SK-N-SH treated with all-trans-retinoic acid at 6 μM for 48 hours (cell line): ENCODE results near the gene ATCAY.

Experiments used
- ATAC-seq: fragments of 200-7000 bp; cut with Tn5 transposase; 3 replicates; pipeline ENCODE4 v1.9.1; 2020; ENCODE audit warnings: mild to moderate bottlenecking, moderate library complexity
- ARNTL ChIP-seq: fragments of 450-650 bp; formaldehyde crosslinking; IDR thresholded peaks from 2 replicates; pipeline ENCODE4 v1.5.0; 2020; ENCODE audit warnings: low read depth, mild to moderate bottlenecking, moderate library complexity, borderline replicate concordance
- BACH2 ChIP-seq: fragments of 250-450 bp; sonication (Bioruptor Pico); IDR thresholded peaks from 2 replicates; pipeline ENCODE4 v1.9.0; 2021; ENCODE audit warnings: mild to moderate bottlenecking, borderline replicate concordance
- CSDC2 ChIP-seq: fragments of 250-450 bp; sonication (Bioruptor Pico); IDR thresholded peaks from 2 replicates; pipeline ENCODE4 v1.5.0; 2020; ENCODE audit warnings: mild to moderate bottlenecking, moderate library complexity
- CSRNP3 ChIP-seq: fragments of 250-450 bp; sonication (Bioruptor Pico); IDR thresholded peaks from 2 replicates; pipeline ENCODE4 v1.5.1; 2021; ENCODE audit warnings: mild to moderate bottlenecking, moderate library complexity
- ESRRG ChIP-seq: fragments of 250-450 bp; sonication (Bioruptor Pico); IDR thresholded peaks from 2 replicates; pipeline ENCODE4 v1.6.1; 2021; ENCODE audit warnings: mild to moderate bottlenecking
- GLIS3 ChIP-seq: fragments of 250-450 bp; sonication (Bioruptor Pico); IDR thresholded peaks from 2 replicates; pipeline ENCODE4 v1.5.0; 2020; ENCODE audit warnings: mild to moderate bottlenecking, moderate library complexity
- ISL1 ChIP-seq: fragments of 250-450 bp; sonication (Bioruptor Pico); IDR thresholded peaks from 2 replicates; pipeline ENCODE4 v2.1.2; 2022; ENCODE audit warnings: mild to moderate bottlenecking, moderate library complexity
- OSR1 ChIP-seq: fragments of 250-450 bp; sonication (Bioruptor Pico); IDR thresholded peaks from 2 replicates; pipeline ENCODE4 v1.8.0; 2022; ENCODE audit warnings: moderate library complexity, mild to moderate bottlenecking, inconsistent platforms
- PATZ1 ChIP-seq: fragments of 250-450 bp; sonication (Bioruptor Pico); IDR thresholded peaks from 2 replicates; pipeline ENCODE4 v1.8.0; 2020; ENCODE audit warnings: mild to moderate bottlenecking, moderate library complexity, borderline replicate concordance
- PPARA ChIP-seq: fragments of 250-450 bp; sonication (Bioruptor Pico); IDR thresholded peaks from 2 replicates; pipeline ENCODE4 v1.5.0; 2020; ENCODE audit warnings: mild to moderate bottlenecking, borderline replicate concordance
- RARB ChIP-seq: fragments of 250-450 bp; sonication (Bioruptor Pico); IDR thresholded peaks from 2 replicates; pipeline ENCODE4 v1.8.0; 2021; ENCODE audit warnings: mild to moderate bottlenecking, moderate library complexity
- SNAI2 ChIP-seq: fragments of 250-450 bp; sonication (Bioruptor Pico); IDR thresholded peaks from 2 replicates; pipeline ENCODE4 v1.5.0; 2020; ENCODE audit warnings: mild to moderate bottlenecking, moderate library complexity
- TCF4 ChIP-seq: fragments of 250-450 bp; sonication (Bioruptor Pico); IDR thresholded peaks from 2 replicates; pipeline ENCODE4 v1.8.0; 2021; ENCODE audit warnings: mild to moderate bottlenecking, moderate library complexity, borderline replicate concordance
- TOX ChIP-seq: fragments of 250-450 bp; sonication (Bioruptor Pico); IDR thresholded peaks from 2 replicates; pipeline ENCODE4 v1.8.0; 2021; ENCODE audit warnings: mild to moderate bottlenecking, moderate library complexity, borderline replicate concordance
- TSHZ2 ChIP-seq: fragments of 250-450 bp; sonication (Bioruptor Pico); IDR thresholded peaks from 2 replicates; pipeline ENCODE4 v1.5.0; 2020; ENCODE audit warnings: mild to moderate bottlenecking, moderate library complexity
- ZC3H10 ChIP-seq: fragments of 250-450 bp; sonication (Bioruptor Pico); IDR thresholded peaks from 2 replicates; pipeline ENCODE4 v1.5.1; 2021; ENCODE audit warnings: mild to moderate bottlenecking, moderate library complexity
- ZFP3 ChIP-seq: fragments of 250-450 bp; sonication (Bioruptor Pico); IDR thresholded peaks from 2 replicates; pipeline ENCODE4 v1.5.0; 2020; ENCODE audit warnings: mild to moderate bottlenecking, moderate library complexity
- ZFP30 ChIP-seq: fragments of 450-650 bp; formaldehyde crosslinking; IDR thresholded peaks from 2 replicates; pipeline ENCODE4 v1.5.0; 2022; ENCODE audit warnings: mild to moderate bottlenecking, moderate library complexity
- ZNF565 ChIP-seq: fragments of 450-650 bp; formaldehyde crosslinking; conservative IDR thresholded peaks from 2 replicates; pipeline ENCODE4 v1.5.0; 2020; ENCODE audit warnings: low read depth, mild to moderate bottlenecking, moderate library complexity
- ZNF70 ChIP-seq: fragments of 450-650 bp; formaldehyde crosslinking; IDR thresholded peaks from 2 replicates; pipeline ENCODE4 v1.5.0; 2020; ENCODE audit warnings: mild to moderate bottlenecking, moderate library complexity
- ZNF8 ChIP-seq: fragments of 450-650 bp; formaldehyde crosslinking; IDR thresholded peaks from 2 replicates; pipeline ENCODE4 v1.5.0; 2020; ENCODE audit warnings: mild to moderate bottlenecking, moderate library complexity

Gene ATCAY

GRCh38 chr19:3949997-3950859 is 69.7 kb downstream of the ATCAY start:
- TF ChIP-seq ARNTL (CRISPR knock-in tag) (no peak), ZNF565 (CRISPR knock-in tag) (no peak), GLIS3 (CRISPR knock-in tag) (no peak), ESRRG (CRISPR knock-in tag) (no peak), TSHZ2 (no peak), SNAI2 (CRISPR knock-in tag) (no peak), CSDC2 (no peak), PPARA (CRISPR knock-in tag) (no peak), TOX (CRISPR knock-in tag) (no peak), PATZ1 (CRISPR knock-in tag) (no peak), ISL1 (CRISPR knock-in tag) (no peak), OSR1 (CRISPR knock-in tag) (no peak), RARB (CRISPR knock-in tag) (no peak), ZC3H10 (CRISPR knock-in tag) (no peak), ZNF8 (CRISPR knock-in tag) (no peak), BACH2 (CRISPR knock-in tag) (no peak), ZFP30 (CRISPR knock-in tag) (no peak), CSRNP3 (CRISPR knock-in tag) (no peak)
- no peak for ATAC-seq

- peak; percentile 10; the same call in 2 of the 3 replicates for ATAC-seq
These were observed 70.7 kb downstream of the ATCAY start for GRCh38 chr19:3950871-3951861.

More at GRCh38 chr19:3950871-3951861, 70.7 kb downstream of the ATCAY start:
- TF ChIP-seq ZNF70 (CRISPR knock-in tag) (no peak), OSR1 (CRISPR knock-in tag) (no peak), ZNF8 (CRISPR knock-in tag) (no peak), SNAI2 (CRISPR knock-in tag) (no peak), PATZ1 (CRISPR knock-in tag) (no peak), CSRNP3 (CRISPR knock-in tag) (no peak), BACH2 (CRISPR knock-in tag) (no peak), TSHZ2 (no peak), ESRRG (CRISPR knock-in tag) (no peak), TCF4 (CRISPR knock-in tag) (no peak), ZFP3 (CRISPR knock-in tag) (no peak), PPARA (CRISPR knock-in tag) (no peak), GLIS3 (CRISPR knock-in tag) (no peak), ARNTL (CRISPR knock-in tag) (no peak)
